Measurements from ENCODE around the gene TF. TPM values are rescaled to one million over a fixed set of nuclear protein-coding genes. Genes with fewer than 3 reads are reported as not detected.

TF gene
- total RNA-seq, 1 donor from 2014 or later, result 2.3 TPM

DNA sequence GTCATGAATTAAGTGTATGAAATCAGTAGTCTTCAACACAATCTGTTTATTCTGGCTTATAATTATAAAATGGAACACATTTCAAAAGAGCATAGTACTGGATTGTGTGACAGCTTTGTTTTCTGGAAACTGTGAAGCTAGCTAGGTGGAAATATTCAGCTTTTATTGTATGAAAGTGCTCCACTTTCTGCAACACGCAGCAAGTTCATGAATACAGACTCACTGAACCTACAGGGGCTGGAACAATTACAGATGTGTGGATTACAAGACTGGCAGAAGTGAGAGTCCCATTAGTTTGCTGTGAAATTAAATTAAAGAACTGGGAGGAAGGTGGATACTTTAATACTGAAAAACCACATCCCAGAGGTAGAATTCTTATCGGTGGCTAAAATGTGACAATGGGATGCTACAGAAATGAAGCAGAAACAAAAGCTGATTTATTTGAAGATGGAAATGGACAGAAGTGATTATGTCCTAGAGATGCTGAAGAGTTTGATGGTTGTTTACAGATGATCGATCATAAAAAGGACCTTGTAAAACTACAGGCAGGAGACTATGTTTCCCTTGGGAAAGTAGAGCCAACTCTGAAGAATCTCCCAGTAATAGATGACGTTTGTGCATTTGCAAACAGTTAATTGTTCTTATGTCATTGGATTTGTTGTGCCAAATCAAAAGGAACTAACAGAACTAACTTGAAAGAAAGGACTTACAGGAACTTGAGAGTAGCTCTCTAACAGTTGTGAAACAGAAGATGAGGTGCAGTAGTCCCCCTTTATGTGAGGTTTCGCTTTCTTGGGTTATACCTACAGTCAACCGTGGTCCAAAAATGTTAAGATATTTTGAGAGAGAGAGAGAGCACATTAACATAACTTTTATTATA lies 15.7 kb downstream of the TF start:
- Mint-ChIP-seq H3K4me1 (ENCODE audit: unreplicated experiment) (no peaks in the 10 kb centered on the region), H3K27ac (no peak overlapping the region), H3K9me3 (no peaks in the 10 kb centered on the region), H3K27me3 (no peaks in the 10 kb centered on the region), H3K4me3 (no peak overlapping the region), H3K36me3 (no peaks in the 10 kb centered on the region)
- TF ChIP-seq, protein P1, sequence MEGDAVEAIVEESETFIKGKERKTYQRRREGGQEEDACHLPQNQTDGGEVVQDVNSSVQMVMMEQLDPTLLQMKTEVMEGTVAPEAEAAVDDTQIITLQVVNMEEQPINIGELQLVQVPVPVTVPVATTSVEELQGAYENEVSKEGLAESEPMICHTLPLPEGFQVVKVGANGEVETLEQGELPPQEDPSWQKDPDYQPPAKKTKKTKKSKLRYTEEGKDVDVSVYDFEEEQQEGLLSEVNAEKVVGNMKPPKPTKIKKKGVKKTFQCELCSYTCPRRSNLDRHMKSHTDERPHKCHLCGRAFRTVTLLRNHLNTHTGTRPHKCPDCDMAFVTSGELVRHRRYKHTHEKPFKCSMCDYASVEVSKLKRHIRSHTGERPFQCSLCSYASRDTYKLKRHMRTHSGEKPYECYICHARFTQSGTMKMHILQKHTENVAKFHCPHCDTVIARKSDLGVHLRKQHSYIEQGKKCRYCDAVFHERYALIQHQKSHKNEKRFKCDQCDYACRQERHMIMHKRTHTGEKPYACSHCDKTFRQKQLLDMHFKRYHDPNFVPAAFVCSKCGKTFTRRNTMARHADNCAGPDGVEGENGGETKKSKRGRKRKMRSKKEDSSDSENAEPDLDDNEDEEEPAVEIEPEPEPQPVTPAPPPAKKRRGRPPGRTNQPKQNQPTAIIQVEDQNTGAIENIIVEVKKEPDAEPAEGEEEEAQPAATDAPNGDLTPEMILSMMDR (conservative IDR thresholded peaks at IDR 0.05), result no peak
- DNase-seq (ENCODE audit: extremely low spot score, unreplicated experiment), result no peak

GRCh38 chr3:133762539-133762938 lies 16.3 kb downstream of the TF start:
- no peak for DNase-seq (ENCODE audit: extremely low spot score, unreplicated experiment)
- TF ChIP-seq, protein P1 (conservative IDR thresholded peaks at IDR 0.05), result no peak
- Mint-ChIP-seq H3K27me3 (no peaks in the 10 kb centered on the region), H3K4me3 (no peak overlapping the region), H3K4me1 (ENCODE audit: unreplicated experiment) (no peaks in the 10 kb centered on the region), H3K27ac (no peak overlapping the region), H3K36me3 (no peaks in the 10 kb centered on the region), H3K9me3 (no peaks in the 10 kb centered on the region)

DNA sequence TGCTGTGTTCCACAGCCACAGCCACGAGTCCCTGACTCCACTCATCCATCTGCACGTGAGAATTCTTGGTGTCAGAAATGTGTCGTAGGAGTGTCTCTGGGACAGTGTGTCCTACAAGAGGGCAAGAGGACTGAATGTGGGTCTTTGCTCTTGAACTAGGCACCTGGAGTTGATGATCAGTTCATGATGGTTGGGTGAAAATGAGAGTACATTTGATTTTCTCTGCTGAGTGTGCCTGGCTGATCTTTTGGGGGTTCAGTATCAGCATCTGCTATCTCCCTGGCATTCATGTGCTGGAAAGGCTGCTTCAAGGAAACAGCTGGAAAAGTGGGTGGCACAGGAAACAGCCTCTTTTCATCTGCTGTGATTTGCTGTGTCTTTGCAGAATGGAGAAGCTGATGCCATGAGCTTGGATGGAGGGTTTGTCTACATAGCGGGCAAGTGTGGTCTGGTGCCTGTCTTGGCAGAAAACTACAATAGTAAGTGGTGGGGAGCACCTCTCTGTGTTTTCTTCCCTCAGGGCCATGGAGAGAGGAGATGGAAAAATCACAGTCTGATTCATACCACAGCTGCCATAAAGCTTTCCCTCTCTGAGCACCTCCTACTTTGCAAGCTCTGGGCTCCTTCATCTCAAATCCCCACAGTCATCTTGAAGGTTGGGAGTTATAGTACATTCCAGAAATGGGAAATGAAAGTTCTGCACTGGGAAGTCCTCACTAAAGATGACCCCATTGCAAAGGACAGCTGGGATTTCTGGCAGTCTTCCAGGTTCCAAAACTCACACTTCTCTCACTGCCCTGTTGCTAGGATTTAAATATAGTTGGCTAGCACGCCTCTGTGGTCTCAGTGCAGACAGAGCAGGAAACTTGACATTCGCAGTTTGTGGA lies 17.8 kb downstream of the TF start:
- DNase-seq (ENCODE audit: extremely low spot score, unreplicated experiment), result no peak
- H3K9me3 Mint-ChIP-seq, result no peaks in the 10 kb centered on the region
- H3K4me3 Mint-ChIP-seq, result no peak overlapping the region
- no peaks in the 10 kb centered on the region for H3K4me1 Mint-ChIP-seq (ENCODE audit: unreplicated experiment)
- H3K27me3 Mint-ChIP-seq, result no peaks in the 10 kb centered on the region
- no peaks in the 10 kb centered on the region for H3K36me3 Mint-ChIP-seq
- no peak overlapping the region for H3K27ac Mint-ChIP-seq
- TF ChIP-seq, protein P1 (conservative IDR thresholded peaks at IDR 0.05), result no peak

DNA sequence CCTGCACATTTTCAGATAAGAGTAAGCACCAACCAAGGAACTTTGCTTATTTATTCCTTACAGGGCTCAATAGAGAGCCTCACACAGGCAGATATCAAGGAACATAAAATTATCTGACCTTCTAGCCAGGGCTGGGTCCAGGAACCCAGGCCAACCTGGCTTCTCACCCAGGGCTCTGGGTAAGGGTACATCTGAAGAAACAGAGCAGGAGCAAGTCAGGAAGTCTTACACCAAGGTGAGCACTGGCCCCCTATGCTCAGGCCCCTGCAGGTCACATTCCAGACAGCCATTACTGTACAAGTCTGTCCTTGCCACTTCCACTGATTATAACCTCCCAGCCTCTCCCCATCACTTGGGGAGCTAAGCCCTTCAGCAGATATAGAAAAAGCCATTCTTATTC lies 19.1 kb downstream of the TF start:
- no peaks in the 10 kb centered on the region for H3K36me3 Mint-ChIP-seq
- TF ChIP-seq, protein P1 (conservative IDR thresholded peaks at IDR 0.05), result no peak
- H3K27ac Mint-ChIP-seq, result no peak overlapping the region
- no peaks in the 10 kb centered on the region for H3K4me1 Mint-ChIP-seq (ENCODE audit: unreplicated experiment)
- no peak overlapping the region for H3K4me3 Mint-ChIP-seq
- no peaks in the 10 kb centered on the region for H3K27me3 Mint-ChIP-seq
- H3K9me3 Mint-ChIP-seq, result no peaks in the 10 kb centered on the region
- no peak for DNase-seq (ENCODE audit: extremely low spot score, unreplicated experiment)

DNA sequence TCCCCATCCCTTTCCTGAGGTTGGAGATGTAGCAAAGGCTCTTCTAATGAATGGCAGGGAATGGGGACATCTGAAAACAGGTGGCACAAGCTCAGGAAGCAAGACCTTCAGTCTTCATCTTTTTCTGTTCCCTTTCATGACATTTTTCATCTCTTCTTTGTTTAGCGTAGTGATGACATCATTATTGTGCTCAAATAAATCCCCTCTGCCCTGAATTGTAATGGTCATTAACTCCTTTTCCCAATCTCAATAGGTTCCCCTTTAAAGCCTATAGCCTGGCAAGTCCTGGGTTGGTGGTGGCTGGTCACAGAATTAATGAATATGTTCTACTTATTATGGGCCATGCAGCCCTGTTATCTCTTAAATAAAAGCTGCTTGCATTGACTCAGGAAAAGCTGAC lies 21.4 kb downstream of the TF start:
- H3K27ac Mint-ChIP-seq, result no peak overlapping the region
- no peaks in the 10 kb centered on the region for H3K27me3 Mint-ChIP-seq
- H3K4me1 Mint-ChIP-seq (ENCODE audit: unreplicated experiment), result no peaks in the 10 kb centered on the region
- no peak for DNase-seq (ENCODE audit: extremely low spot score, unreplicated experiment)
- TF ChIP-seq, protein P1 (conservative IDR thresholded peaks at IDR 0.05), result no peak
- no peaks in the 10 kb centered on the region for H3K36me3 Mint-ChIP-seq
- no peak overlapping the region for H3K4me3 Mint-ChIP-seq
- H3K9me3 Mint-ChIP-seq, result no peaks in the 10 kb centered on the region
